Measurements from ENCODE around the gene PKN3.
"Not testable (repeated sequence)": the region's sequence is repeated elsewhere in the genome, so short reads cannot be mapped to it uniquely, and the experiment has no call there.

The PKN3 gene

GRCh38 chr9:128694344-128694743 is 8.0 kb upstream of the PKN3 start:
- no peak for DNase-seq

GRCh38 chr9:128696923-128697707 is 5.2 kb upstream of the PKN3 start:
- no peak for DNase-seq

GRCh38 chr9:128699096-128699795 is 3.1 kb upstream of the PKN3 start:
- not testable (repeated sequence) for DNase-seq

GRCh38 chr9:128701227-128701854 is 962 bp upstream of the PKN3 start:
- DNase-seq: no peak

- peak in 2 of 6 experiments; percentile 28 to 57 for DNase-seq
These were observed 779 bp downstream of the PKN3 start for GRCh38 chr9:128702949-128703615.

- no peak for DNase-seq
These were observed 1.5 kb downstream of the PKN3 start for GRCh38 chr9:128703616-128704355.

- no peak for DNase-seq
These were observed 2.0 kb downstream of the PKN3 start for GRCh38 chr9:128704356-128704670.

- no peak for DNase-seq
These were observed 3.0 kb downstream of the PKN3 start for GRCh38 chr9:128705051-128705965.

- DNase-seq: no peak
These were observed 3.7 kb downstream of the PKN3 start for GRCh38 chr9:128706045-128706444.

GRCh38 chr9:128706671-128707381 is 4.5 kb downstream of the PKN3 start:
- no peak for DNase-seq

- DNase-seq: no peak
These were observed 5.1 kb downstream of the PKN3 start for GRCh38 chr9:128707446-128707845.

- DNase-seq: no peak
These were observed 10.4 kb downstream of the PKN3 start for GRCh38 chr9:128712451-128713410.

- no peak for DNase-seq
These were observed 11.1 kb downstream of the PKN3 start for GRCh38 chr9:128713411-128713780.

- DNase-seq: no peak
These were observed 11.8 kb downstream of the PKN3 start for GRCh38 chr9:128713941-128714573.

GRCh38 chr9:128714586-128715435 is 12.5 kb downstream of the PKN3 start:
- no peak for DNase-seq

- DNase-seq: no peak
These were observed 13.1 kb downstream of the PKN3 start for GRCh38 chr9:128715436-128715750.

- DNase-seq: no peak
These were observed 14.4 kb downstream of the PKN3 start for GRCh38 chr9:128716581-128717254.

- no peak for DNase-seq
These were observed 15.7 kb downstream of the PKN3 start for GRCh38 chr9:128718047-128718446.

All from stimulated activated naive CD4-positive, alpha-beta T cell (primary cell).